Measurements from ENCODE around the gene EML6.
A peak's percentile ranks its signal among the peaks of the same experiment; 100 is the strongest.
"Not testable (repeated sequence)": the region's sequence is repeated elsewhere in the genome, so short reads cannot be mapped to it uniquely, and the experiment has no call there.

Gene EML6

DNA sequence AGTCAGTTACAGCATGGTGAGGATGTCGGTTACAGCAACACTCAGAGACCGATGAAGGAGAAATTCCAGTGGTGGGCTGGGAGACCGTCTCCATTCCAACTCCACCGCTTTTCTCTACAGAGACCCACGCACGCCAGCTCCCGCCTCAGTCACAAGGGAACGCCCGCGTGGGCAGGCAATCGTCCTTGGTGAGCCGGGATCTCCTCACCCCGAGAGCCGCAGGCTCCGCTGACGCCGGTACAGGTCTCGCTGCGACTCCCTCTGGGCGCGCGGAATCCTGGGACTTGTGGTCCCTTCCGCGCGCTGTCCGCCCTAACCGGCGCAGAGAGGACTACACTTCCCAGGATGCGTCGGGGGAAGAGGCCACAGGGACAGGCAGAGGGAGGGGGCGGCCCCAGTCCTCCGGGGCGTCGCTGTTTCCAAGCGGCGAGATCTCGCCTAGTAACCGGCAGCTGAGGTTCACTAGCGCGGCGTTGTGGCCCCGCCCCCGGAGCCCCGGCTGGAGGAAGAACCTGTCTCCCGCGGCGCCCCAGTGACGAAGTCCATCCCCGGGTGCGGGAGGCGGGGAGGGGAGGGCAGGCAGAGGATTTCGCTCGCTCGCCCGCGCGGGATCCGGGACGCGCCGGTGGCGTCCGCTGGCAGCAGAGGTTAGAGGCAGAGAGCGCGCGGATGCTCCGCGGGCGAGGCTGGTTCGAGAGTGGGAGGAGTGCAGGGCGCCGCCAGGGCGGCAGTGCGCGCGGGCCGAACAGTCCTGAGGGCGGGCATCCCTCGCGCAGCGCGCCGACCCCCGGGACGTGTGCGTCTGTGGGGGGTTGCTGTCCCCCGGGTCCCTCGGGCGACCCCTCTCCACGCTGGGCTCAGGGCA, at the start of gene EML6:
Gene EML6, plus strand, starts transcription at position 532 of the 865 bp plus-strand sequence. CDS start 1,400 bp downstream, outside the sequence.
- peak; percentile 92 to 97 (median 97) for DNase-seq (ENCODE audit: low read depth in 2 of 3, low spot score in 1 of 3)

DNA sequence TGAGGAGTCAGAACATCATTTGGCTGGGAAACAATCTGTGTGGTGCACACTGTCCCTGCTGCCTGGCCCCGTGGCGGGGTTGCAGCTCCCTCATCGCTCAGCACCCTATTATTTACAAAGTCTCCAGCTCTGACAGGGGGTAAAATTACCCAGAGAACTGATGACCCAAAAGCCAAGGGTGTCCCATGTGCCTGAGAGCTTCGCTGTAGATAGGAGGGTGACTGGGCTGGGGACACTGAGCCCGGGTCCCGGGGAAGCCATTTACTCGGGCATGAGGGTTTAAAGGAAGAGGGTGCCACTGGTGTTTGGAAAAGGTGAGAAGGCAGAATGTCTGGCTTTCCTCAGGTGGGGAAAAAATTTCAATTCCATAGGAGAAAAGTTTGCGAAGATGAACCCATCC, 48.2 kb upstream of the EML6 start:
- DNase-seq (ENCODE audit: low read depth in 2 of 3, low spot score in 1 of 3), result no peak

DNA sequence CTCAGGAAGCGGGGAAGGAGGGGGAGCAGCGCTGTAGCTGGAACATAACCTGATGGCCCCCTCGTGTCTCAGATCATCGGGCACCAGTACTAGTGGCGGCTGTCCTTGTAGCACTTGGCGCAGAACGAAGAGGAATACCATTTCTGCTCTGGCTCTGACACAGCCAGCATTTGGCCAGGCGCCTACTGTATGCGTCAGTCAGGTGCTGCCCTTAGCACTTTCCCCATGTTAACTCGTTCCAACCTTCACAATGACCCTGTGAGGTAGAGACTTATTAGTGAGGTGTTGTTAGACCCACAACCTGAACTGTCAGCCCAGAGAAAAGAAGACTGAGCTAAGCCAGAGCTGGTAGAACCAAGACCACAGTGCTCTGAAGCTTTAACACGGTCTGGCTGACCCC, 47.7 kb upstream of the EML6 start:
- DNase-seq (ENCODE audit: low read depth in 2 of 3, low spot score in 1 of 3), result no peak

DNA sequence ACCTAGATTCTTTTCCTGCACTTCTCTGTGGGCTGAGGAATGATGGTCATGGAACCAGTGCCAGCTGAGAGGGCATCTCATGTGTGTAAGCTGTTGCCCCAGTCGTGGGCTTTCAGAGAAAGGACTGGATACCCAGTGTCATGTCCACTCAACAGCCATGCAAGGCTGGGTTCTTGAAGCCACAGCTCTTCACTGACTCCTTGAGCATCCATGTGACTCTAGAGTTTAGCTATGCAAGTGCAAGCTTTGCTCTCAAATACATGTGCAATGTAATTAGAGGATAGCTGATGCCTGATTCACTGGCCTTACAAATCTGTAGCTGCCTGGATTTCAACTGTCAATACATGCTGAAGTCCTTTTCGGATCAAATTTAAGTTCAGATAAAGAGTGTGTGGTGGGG, 46.8 kb upstream of the EML6 start:
- no peak for DNase-seq (ENCODE audit: low read depth in 2 of 3, low spot score in 1 of 3)

DNA sequence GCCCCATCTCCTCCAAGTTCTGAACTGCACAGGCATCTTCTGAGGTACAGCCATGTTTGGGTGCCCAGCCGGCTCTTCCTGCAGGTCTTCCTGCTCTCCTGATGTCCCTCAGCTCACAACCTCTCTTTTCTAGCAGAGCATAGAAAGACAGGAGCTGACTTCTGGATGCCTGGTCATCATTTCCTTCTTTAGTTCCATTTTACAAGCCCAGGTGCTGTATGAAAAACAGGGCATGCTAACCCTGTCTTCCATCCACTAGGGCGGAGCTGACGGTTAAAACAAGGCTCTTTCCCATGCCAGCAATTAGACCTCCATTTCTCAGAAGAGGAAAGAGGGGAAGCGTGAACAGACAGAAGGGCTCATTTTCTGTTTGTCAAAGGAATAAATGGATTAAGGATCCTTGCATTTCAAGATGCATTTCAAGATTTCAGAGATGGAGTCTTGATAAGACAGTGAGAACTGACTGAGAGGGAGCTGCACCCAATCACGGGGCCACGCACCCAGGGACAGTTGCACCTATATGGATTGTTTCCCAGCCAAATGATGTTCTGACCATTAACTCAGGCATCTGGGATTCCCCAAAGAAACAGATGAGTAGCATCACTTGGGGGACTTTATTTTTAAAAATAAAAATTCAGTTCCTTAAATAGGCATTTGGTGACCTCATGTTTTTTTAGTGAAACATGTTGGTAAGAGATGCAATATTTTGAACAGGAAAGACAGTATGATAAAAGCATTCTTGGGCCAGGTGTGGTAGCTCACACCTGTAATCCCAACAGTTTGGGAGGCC, 45.8 kb upstream of the EML6 start:
- no peak for DNase-seq (ENCODE audit: low read depth in 2 of 3, low spot score in 1 of 3)

DNA sequence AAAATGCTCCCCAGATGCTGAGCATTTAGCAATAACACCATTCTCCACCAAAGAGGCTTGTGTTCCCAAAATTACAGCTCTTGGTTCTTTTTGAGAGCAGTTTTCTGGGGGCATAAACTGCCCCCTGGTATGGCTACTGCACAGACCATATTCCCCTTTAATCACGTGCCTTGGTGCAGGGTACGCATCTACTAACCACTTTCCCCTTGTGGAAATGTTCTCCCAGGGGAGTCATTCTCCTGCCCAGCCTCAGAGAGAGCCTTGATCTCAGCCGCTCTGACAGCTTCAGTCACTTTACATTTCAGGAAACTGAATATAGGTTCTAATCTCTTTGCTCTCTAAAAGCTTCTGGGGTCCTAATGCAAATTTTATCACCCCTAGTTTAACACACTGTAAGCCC, 44.7 kb upstream of the EML6 start:
- DNase-seq (ENCODE audit: low read depth in 2 of 3, low spot score in 1 of 3), result no peak

DNA sequence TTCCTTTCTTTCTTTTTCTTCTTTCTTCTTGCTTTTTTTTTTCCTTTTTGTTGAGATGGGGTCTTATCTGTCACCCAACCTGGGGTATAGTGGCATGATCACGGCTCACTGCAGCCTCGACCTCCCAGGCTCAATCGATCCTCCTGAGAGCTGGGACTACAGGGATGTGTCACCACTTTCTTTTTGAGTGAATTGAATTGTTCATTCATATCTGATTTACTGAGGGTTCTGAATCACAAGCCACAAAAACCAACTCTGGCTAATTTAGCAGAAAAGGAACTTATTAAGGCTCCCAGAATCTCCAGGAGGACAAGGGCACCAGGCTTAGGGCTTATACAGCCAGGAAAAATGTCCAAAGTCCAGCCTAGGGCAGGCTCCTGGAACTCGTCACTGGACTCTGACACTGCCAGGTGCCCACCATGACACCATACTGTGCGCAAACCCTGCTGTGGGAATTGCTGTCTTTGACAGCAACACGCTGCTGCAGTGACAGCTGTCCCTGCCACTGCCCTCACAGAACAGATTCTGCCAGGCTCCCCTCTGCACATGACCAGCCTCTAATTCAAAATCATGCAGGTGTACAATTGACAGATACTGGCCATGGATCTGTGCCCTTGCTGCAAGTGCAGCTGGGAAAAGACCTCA, 42.9 kb upstream of the EML6 start:
- peak; percentile 23 to 46 (median 25) for DNase-seq (ENCODE audit: low read depth in 2 of 3, low spot score in 1 of 3)

DNA sequence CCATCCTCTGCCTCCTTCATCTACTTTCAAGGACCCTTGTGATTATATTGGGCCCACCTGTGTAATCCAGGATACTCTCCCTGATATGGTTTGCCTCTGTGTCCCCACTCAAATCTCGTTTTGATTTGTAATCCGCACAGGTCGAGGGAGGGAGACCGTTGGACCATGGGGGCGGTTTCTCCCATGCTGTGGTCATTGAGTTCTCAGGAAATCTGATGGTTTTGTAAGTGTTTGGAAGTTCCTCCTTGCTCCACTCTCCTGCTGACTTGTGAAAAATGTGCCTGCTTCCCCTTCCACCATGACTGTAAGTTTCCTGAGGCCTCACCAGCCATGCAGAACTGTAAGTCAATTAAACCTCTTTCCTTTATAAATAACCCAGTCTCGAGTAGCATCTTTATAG, 42.0 kb upstream of the EML6 start:
- no peak for DNase-seq (ENCODE audit: low read depth in 2 of 3, low spot score in 1 of 3)

DNA sequence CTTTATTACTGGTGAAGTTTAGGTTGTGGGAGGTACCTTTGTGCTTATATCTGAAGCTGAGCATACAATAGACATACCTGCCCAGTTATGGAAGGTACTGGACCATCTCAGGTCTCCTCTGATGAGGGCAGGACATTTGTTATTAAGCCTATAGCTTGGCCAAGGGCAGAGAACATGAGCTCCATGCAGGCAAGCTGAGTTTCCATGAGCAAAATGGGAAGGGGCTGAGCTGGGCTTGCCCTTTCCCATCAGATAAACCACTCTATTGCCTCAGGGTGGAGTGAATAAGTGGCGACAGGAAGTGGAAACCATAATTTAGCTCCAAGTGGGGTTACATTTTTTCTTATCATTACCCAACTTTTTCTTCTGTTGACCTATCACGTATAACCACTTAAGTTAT, 39.9 kb upstream of the EML6 start:
- no peak for DNase-seq (ENCODE audit: low read depth in 2 of 3, low spot score in 1 of 3)

DNA sequence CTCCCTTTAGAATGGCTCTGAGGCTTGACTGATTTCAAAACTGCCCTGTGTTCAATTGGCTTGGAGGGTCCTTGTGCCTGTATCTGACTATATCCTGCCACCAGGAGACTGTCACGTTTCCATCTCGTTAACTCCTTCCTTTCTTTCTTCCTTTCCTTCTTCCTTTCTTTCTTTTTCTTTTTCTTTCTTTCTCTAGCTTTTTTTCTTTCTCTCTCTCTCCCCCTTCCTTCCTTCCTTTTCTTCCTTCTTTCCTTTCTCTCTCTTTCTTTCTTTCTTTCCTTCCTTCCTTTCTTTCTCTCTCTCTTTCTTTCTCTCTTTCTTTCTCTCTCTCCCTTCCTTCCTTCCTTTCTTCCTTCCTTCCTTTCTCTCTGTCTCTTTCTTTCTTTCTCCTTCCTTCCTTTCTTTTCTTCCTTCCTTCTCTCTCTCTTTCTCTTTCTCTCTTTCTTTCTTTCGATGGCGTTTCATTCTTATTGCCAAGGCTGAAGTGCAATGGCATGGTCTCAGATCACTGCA, 38.1 kb upstream of the EML6 start:
- no peak for DNase-seq (ENCODE audit: low read depth in 2 of 3, low spot score in 1 of 3)

DNA sequence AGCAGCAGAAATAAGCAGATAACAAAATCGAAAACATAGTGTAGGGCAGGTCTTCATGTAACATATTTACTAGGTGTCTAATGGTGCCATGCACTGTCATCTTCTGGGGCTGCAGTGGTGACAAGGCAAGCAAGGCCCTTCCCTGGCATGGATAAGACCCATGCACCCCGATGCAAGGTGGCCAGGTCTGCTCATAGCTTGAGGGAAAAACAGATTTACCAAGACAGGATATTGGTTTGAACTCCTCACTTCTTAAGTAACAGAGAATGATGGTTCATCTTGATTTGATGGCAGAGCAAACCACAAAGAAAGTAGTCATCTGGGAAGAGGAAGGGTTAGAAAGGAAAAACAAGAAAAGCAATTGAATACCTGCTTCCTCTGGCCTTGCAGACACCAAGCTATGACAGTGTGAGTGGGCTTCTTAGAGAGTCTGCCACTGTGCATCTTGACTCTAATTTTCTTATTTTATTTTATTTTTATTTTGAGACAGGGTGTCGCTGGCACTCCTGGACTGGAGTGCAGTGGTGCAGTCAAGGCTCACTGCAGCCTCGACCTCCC, 35.8 kb upstream of the EML6 start:
- no peak for DNase-seq (ENCODE audit: low read depth in 2 of 3, low spot score in 1 of 3)

DNA sequence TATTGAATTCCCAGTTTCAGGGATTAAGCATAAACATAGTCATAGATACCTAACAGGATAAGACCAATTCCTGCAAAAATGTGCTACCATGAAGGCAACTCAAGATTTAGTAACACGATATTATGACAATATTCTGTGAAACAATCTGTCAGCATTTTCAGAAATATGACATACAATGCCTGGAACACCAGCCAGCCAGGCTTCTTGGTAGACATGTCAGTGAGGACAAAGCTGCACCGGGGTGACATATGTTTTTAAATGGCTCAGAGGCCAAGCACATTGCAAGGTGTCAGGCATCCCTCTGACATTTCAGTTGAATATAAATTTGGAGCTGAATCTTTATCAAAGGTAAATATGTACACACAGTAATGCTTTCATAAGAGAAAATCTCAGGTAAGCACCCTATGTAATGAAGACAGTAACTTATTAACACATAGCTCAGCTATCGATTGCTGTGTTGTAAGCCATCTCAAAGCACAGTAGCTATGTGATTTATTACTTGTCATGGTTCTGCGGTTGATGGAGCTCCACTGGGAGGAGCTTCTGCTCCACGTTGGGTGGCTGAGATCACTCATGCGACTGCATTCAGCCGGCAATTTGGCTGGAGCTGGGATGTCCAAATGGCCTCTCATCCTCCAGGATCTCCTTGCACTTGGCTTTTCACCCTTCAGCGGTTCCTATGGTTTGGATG, 31.9 kb upstream of the EML6 start:
- no peak for DNase-seq (ENCODE audit: low read depth in 2 of 3, low spot score in 1 of 3)

DNA sequence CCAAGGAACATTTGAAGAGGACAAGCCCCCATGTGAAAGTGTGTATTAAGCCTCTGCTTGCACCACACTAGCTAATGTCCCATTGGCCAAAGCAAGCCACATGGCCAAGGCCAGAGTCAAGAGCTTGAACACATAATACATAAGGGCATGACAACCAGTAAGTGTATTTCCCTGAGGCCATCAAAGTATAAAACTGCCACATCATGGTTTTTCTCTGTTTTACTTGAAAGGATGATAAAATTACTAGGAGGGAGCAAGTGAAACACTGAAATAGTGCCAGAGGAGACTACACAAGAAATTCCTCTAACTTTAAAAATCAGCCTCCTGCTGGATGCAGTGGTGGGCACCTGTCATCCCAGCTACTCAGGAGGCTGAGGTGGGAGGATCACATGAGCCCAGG, 30.9 kb upstream of the EML6 start:
- no peak for DNase-seq (ENCODE audit: low read depth in 2 of 3, low spot score in 1 of 3)

DNA sequence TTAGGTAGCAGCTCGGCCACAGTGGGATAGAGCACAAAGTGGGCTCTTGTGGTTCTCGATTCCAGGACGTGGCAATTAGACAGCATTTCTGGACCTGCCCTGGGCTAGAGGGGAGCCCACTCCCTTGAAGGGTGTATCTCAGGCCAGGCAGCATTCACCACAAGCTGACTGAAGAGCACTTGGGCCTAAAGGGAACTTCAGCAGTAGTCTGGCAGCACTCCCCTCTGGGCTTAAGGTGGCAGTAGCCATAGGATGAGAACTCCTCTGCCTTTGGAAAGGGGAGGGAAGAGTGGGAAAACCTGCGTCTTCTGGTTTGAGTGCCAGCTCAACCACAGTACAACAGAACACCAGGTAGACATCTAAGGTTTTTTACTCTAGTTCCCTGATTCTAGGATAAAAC, 28.1 kb upstream of the EML6 start:
- DNase-seq (ENCODE audit: low read depth in 2 of 3, low spot score in 1 of 3), result no peak

DNA sequence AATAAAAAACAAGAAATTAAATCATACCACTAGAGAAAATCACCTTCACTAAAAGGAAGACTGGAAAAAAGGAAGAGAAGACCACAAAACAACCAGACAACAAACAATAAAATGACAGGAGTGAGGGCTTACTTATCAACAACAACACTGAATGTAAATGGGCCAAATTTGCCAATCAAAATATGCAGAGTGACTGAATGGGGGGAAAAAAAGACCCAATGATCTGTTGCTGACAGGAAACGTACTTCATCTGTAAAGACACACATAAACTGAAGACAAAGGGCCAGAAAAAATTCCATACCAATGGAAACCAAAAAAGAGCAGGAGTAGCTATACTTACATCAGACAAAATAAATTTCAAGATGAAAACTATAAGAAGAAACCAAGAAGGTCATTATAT, 25.5 kb upstream of the EML6 start:
- no peak for DNase-seq (ENCODE audit: low read depth in 2 of 3, low spot score in 1 of 3)

DNA sequence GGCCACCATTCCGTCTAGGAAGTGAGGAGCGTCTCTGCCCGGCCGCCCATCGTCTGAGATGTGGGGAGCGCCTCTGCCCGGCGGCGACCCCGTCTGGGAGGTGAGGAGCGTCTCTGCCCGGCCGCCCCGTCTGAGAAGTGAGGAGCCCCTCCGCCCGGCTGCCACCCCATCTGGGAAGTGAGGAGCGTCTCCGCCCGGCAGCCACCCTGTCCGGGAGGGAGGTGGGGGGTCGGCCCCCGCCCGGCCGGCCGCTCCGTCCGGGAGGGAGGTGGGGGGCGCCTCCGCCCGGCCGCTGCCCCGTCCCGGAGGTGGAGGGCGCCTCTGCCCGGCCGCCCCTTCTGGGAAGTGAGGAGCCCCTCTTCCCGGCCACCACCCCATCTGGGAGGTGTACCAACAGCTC, 24.5 kb upstream of the EML6 start:
- DNase-seq (ENCODE audit: low read depth in 2 of 3, low spot score in 1 of 3), result not testable (repeated sequence)

DNA sequence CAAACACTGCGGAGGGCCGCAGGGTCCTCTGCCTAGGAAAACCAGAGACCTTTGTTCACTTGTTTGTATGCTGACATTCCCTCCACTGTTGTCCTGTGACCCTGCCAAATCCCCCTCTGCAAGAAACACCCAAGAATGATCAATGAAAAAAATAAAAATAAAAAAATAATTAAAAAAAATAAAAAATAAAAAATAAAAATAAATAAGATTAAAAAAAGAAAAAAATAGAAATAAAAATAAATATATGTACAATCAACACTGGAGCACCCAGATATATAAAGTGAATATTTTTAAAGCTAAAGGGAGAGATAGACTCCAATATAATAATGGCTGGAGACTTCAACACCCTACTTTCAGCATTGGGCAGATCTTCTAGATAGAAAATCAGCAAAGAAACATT, 23.8 kb upstream of the EML6 start:
- DNase-seq (ENCODE audit: low read depth in 2 of 3, low spot score in 1 of 3), result no peak

DNA sequence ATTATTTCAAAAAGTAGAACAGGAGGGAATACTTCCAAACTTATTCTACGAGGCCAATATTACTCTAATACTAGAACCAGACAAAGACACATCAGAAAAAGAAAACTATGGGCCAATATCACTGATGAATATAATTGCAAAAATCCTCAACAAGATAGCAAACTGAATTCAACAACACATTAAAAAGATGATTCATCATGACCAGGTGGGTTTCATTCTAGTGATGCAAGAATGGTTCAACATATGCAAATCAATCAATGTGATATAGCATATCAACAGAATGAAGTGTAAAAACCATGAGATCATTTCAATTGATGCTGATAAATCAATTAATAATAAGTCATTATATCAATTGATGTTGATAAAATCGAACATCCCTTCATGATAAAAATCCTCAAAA, 22.4 kb upstream of the EML6 start:
- no peak for DNase-seq (ENCODE audit: low read depth in 2 of 3, low spot score in 1 of 3)

DNA sequence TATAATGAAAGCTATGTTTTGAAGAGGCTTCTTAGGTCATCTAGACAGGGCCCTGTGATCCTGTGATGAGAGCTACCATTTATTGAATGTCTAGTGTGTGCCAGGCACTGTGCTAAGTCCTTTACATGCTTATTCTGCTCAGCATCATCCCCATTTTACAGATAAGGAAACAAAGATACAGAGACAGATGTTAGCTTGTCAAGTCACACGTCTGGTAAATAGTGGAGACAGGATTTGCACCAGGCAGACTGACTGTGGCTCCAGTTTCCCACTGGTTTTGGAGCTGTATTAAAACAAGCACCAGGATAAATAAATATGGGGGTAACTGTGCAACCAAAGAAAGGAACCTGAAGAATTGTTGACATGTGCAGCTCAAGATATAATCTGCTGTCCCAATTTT, 19.2 kb upstream of the EML6 start:
- DNase-seq (ENCODE audit: low read depth in 2 of 3, low spot score in 1 of 3), result no peak

DNA sequence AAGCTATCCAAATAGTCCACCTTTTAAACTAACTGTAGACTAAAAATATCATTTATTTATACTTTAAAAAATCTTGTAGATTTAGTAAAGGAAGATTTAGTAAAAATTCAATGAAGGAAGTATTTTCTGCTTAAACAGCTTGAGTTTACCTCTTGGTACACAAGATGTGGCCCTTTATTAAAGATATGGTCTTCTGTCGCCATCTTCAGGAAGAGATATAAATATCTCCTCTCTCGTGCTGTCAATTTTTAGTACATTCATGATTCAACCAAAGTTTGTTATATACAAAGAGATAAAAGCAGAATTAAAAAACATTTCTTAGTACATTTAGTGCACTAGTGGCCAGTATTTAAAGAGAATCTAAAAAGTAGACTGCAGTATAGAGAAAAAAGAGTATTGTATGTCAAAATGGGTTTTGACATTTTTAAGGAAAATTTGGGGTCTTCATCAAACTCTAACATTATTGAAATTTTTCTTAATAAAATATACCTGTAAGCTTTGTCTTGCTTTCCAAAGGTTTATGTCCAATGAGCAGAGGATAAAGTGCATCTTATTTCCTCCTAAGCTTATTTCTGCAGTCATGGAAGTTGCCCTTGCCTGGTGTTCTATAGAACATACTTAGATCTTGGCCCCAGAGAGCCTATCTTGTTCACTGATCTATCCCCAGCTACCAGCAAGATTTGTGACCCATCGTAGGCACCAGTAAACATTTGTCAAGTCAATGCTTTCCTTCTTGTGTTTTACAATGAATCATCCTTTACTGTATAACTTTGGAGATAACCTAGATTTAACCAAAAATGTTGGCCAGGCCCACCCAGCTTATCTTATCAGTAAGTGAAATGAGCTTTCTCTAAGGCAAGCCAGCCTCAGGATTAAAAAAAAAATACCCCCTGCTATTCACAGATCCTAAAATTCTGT, 18.5 kb upstream of the EML6 start:
- DNase-seq (ENCODE audit: low read depth in 2 of 3, low spot score in 1 of 3), result no peak
